GM12891 (cell line): ENCODE measurements around the gene CLIC6.

Experiments used
- PAX5 ChIP-seq: IDR thresholded peaks from 2 replicates; pipeline ENCODE4 v1.6.1; 2011; ENCODE audit warnings: low read length, moderate library complexity, mild to moderate bottlenecking; ENCODE audit not compliant: insufficient read depth, severe bottlenecking
- POLR2A ChIP-seq: IDR thresholded peaks from 2 replicates; pipeline ENCODE4 v1.6.1; 2011; ENCODE audit warnings: low read depth, low read length, control low read depth
- POLR2AphosphoS5 ChIP-seq: IDR thresholded peaks from 2 replicates; pipeline ENCODE4 v1.6.1; 2011; ENCODE audit warnings: low read depth, low read length, control low read depth
- POU2F2 ChIP-seq: IDR thresholded peaks from 2 replicates; pipeline ENCODE4 v1.6.1; 2011; ENCODE audit warnings: low read depth, mild to moderate bottlenecking, control low read depth, low read length, moderate library complexity
- SPI1 ChIP-seq: IDR thresholded peaks from 2 replicates; pipeline ENCODE4 v1.6.1; 2011; ENCODE audit warnings: low read depth, low read length, control low read depth
- TAF1 ChIP-seq: IDR thresholded peaks from 2 replicates; pipeline ENCODE4 v1.6.1; 2011; ENCODE audit warnings: low read depth, low read length, control low read depth

DNA sequence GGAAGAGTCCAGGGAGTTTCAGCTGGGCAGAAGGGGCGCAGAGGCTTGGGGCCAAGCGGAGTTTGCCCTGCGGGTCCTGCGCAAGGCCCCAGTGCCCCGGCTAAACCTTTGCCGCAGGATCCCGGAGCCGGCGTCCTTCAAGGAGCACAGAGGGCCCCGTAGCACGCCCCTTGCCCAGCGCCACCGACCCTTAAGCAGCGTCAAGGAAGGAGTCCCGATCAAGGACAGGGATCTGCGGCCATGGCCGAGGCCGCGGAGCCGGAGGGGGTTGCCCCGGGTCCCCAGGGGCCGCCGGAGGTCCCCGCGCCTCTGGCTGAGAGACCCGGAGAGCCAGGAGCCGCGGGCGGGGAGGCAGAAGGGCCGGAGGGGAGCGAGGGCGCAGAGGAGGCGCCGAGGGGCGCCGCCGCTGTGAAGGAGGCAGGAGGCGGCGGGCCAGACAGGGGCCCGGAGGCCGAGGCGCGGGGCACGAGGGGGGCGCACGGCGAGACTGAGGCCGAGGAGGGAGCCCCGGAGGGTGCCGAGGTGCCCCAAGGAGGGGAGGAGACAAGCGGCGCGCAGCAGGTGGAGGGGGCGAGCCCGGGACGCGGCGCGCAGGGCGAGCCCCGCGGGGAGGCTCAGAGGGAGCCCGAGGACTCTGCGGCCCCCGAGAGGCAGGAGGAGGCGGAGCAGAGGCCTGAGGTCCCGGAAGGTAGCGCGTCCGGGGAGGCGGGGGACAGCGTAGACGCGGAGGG, 520 bp downstream of the CLIC6 start:
- TF ChIP-seq POLR2AphosphoS5: no peak
- no peak; the same call in 1 of the 2 replicates for TF ChIP-seq POLR2A
- no peak for TF ChIP-seq TAF1
- no peak for TF ChIP-seq SPI1
- no peak for TF ChIP-seq PAX5
- no peak for TF ChIP-seq POU2F2
